HEK293T (cell line): Measurements from ENCODE around the gene INSYN1.

ENCODE experiments used
- BHLHE40 ChIP-seq: fragments of 450-650 bp; IDR thresholded peaks from 2 replicates; pipeline ENCODE4 v1.6.1; 2016; ENCODE audit warnings: mild to moderate bottlenecking, moderate library complexity, borderline replicate concordance
- CTBP1 ChIP-seq: fragments of 450-650 bp; IDR thresholded peaks from 2 replicates; pipeline ENCODE4 v1.6.1; 2016; ENCODE audit warnings: borderline replicate concordance
- HDGF ChIP-seq: fragments of 450-650 bp; IDR thresholded peaks from 2 replicates; pipeline ENCODE4 v1.6.1; 2017; ENCODE audit warnings: antibody characterized with exemption, borderline replicate concordance
- SP1 ChIP-seq: fragments of 450-650 bp; IDR thresholded peaks from 2 replicates; pipeline ENCODE4 v1.6.1; 2017
- TARDBP ChIP-seq: fragments of 450-650 bp; IDR thresholded peaks from 2 replicates; pipeline ENCODE4 v1.6.1; 2016

DNA sequence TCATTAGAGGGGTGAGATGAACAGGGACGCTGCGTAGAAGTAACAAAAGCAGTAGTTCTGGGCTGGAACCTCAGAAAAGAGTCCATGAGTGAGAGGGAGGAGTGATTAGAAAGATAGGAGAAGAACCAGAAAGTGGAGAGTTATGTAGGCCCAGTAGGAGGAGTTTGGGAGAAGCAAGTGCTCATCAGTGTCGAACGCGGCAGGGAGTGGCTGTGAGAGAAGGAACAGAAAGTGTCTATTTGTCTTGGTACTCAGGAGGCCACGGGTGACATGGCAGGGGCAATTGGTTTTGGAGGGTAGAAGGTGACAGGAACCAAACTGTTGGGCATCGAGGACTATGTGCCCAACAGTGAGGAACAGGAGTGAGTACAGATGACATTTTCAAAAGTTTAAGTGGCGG is 1.3 kb upstream of the INSYN1 start:
- TF ChIP-seq SP1: no peak
- no peak for TF ChIP-seq CTBP1
- TF ChIP-seq BHLHE40: no peak
- TF ChIP-seq HDGF: no peak
- no peak for TF ChIP-seq TARDBP
